Esophagus muscularis mucosa (tissue), 4 donors: ENCODE measurements around the gene CNTNAP2. TPM values are rescaled to one million over a fixed set of nuclear protein-coding genes. Genes with fewer than 3 reads are reported as not detected.

Experiments used
- DNase-seq: peaks from one replicate; pipeline ENCODE4 v3.0.0-alpha.2; 2017; ENCODE audit errors: extremely low spot score
- H3K27ac ChIP-seq, 4 donors: fragments of 200-600 bp; sonication (generic); replicated peaks in 1 of 4; 1 replicate in 3 of 4; 2 replicates in 1 of 4; pipeline ENCODE4 v1.5.1; 2016 to 2019; ENCODE audit warnings: mild to moderate bottlenecking in 1 of 4
- H3K27me3 ChIP-seq, 4 donors: fragments of 200-600 bp; sonication (generic); one replicate each; pipeline versions ENCODE4 v1.5.1 to v1.6.0; 2016 to 2019
- H3K36me3 ChIP-seq, 4 donors: fragments of 200-600 bp; sonication (generic); one replicate each; pipeline ENCODE4 v1.5.1; 2016 to 2019
- H3K4me1 ChIP-seq, 4 donors: fragments of 200-600 bp; sonication (generic); one replicate each; pipeline ENCODE4 v1.5.1; 2016 to 2019
- H3K4me3 ChIP-seq, 4 donors: fragments of 200-600 bp; sonication (generic); 1 replicate in 2 of 4; 2 replicates in 2 of 4; pipeline ENCODE4 v1.5.1; 2016 to 2019; ENCODE audit warnings: mild to moderate bottlenecking in 4 of 4, moderate library complexity in 1 of 4
- H3K9me3 ChIP-seq, 4 donors: fragments of 200-600 bp; sonication (generic); 1 replicate in 3 of 4; 2 replicates in 1 of 4; pipeline ENCODE4 v1.5.1; 2016 to 2019
- EP300 ChIP-seq: sonication (generic); formaldehyde crosslinking; IDR thresholded peaks from one replicate; pipeline ENCODE4 v1.6.1; 2017; ENCODE audit warnings: antibody characterized with exemption
- POLR2A ChIP-seq: fragments of 450-650 bp; IDR thresholded peaks from one replicate; pipeline ENCODE4 v1.6.1; 2017; ENCODE audit warnings: antibody characterized with exemption, moderate library complexity, mild to moderate bottlenecking, low read depth
- POLR2AphosphoS5 ChIP-seq, 2 donors: sonication (generic); formaldehyde crosslinking; IDR thresholded peaks; one replicate each; pipeline ENCODE4 v1.6.1; 2017; ENCODE audit warnings: antibody characterized with exemption in 2 of 2
- WGBS: methylation state at CpG from one replicate; pipeline ENCODE4 v1.1.5; 2018; 5-methylcytosine and 5-hydroxymethylcytosine counted together
- intact Hi-C: fragments of 100-400 bp; cut with DNase I; formaldehyde crosslinking; loops from one replicate; pipeline ENCODE4 v1.15.1; 2023
- total RNA-seq, 4 donors: library from RNA; depleted of rRNA; stranded (reverse); fragments of >200 nt; gene quantifications; one replicate each; pipeline versions ENCODE4 v1.1.0 to v1.2.1, GENCODE V29; 2016
- TF ChIP-seq, protein P1 (sequence below), 3 experiments: fragments of 200-600 bp in 2 of 3; fragments of 450-650 bp in 1 of 3; sonication (generic) in 2 of 3; IDR thresholded peaks; one replicate each; pipeline ENCODE4 v1.5.1; 2017 to 2019; ENCODE audit warnings: antibody characterized with exemption in 3 of 3, mild to moderate bottlenecking in 2 of 3, moderate library complexity in 1 of 3

Gene CNTNAP2
- total RNA-seq, 4 donors from 2014 or later, result 1.2 to 2.9 (median 1.9) TPM

DNA sequence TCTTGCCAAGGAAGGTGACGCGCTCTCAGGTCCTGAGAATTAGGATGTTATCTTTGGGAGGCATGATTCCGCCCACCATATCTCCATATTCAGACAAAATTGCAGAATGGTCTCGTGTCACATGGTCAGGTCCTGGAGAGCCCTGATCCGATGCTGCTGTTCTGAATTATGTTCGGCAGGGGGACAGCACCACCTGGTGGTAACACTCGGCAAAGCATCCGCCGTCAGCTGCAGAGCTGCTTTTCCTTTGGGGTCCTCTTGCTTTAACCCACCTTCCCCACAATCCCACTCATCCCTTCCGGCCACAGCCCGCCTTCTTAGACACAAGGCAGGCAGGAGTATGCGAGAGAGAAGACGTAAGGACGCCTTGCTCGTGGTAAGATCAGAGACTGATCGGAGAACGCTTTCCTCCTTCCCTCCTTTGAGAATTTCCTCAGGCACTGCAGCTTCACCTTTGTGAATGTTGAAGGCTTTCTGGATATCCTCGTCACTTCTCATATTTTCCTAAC is 2146.2 kb downstream of the CNTNAP2 start:
- WGBS, result 11% methylated on average over 15 of the region's 18 CpGs
- intact Hi-C loops, result no loop called here
- peak; percentile 94 for DNase-seq
- H3K27me3 ChIP-seq, result no peaks in the 10 kb centered on the region
- H3K36me3 ChIP-seq, result no peaks in the 10 kb centered on the region
- H3K9me3 ChIP-seq, result no peaks in the 10 kb centered on the region
- peaks cover 0 to 26% (median 21%) of the 10 kb centered on the region in 4 donors for H3K4me1 ChIP-seq
- no peak overlapping the region for H3K27ac ChIP-seq
- peak overlapping the region in 2 of 4 donors; percentile 7 to 36 for H3K4me3 ChIP-seq
- TF ChIP-seq POLR2A, result no peak
- peak in 1 of 2 donors; percentile 50 for TF ChIP-seq POLR2AphosphoS5 (IDR thresholded peaks at IDR 0.05)
- TF ChIP-seq, protein P1, sequence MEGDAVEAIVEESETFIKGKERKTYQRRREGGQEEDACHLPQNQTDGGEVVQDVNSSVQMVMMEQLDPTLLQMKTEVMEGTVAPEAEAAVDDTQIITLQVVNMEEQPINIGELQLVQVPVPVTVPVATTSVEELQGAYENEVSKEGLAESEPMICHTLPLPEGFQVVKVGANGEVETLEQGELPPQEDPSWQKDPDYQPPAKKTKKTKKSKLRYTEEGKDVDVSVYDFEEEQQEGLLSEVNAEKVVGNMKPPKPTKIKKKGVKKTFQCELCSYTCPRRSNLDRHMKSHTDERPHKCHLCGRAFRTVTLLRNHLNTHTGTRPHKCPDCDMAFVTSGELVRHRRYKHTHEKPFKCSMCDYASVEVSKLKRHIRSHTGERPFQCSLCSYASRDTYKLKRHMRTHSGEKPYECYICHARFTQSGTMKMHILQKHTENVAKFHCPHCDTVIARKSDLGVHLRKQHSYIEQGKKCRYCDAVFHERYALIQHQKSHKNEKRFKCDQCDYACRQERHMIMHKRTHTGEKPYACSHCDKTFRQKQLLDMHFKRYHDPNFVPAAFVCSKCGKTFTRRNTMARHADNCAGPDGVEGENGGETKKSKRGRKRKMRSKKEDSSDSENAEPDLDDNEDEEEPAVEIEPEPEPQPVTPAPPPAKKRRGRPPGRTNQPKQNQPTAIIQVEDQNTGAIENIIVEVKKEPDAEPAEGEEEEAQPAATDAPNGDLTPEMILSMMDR (IDR thresholded peaks at IDR 0.05), result peak; percentile 82 to 96 (median 92)

DNA sequence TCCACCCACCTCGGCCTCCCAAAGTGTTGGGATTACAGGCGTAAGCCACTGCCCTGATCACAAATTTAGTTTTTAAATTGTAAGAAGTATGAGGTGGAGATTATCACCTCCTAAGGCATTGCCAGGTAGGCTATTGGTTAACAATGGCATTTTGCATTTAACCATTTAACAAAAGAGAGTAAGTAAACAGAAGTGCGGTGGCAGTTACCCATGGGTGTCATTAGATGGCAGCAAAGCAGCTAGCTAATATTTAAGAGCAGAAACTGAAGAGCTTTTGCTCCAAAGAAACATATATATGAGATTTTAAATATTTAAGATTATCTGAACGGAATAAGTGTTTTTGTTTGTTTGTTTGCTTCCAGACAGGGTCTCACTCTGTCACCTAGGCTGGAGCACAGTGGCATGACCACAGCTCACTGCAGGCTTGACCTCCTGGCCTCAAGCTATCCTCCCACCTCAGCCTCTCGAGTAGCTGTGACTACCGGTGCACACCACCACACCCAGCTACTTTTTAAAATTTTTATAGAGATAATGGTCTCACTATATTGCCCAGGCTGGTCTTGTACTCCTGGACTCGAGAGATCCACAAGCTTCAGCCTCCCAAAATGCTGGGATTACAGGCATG is 2148.4 kb downstream of the CNTNAP2 start:
- 65% methylated on average over 7 of the region's 7 CpGs for WGBS
- no peak overlapping the region for H3K4me3 ChIP-seq
- DNase-seq, result no peak
- peaks cover 0 to 26% (median 20%) of the 10 kb centered on the region in 4 donors for H3K4me1 ChIP-seq
- H3K27me3 ChIP-seq, result no peaks in the 10 kb centered on the region
- TF ChIP-seq POLR2AphosphoS5 (IDR thresholded peaks at IDR 0.05), result no peak
- TF ChIP-seq, protein P1 (IDR thresholded peaks at IDR 0.05), result peak; percentile 53 to 65 (median 53)
- no peak for TF ChIP-seq EP300
- no peak for TF ChIP-seq POLR2A
- no peaks in the 10 kb centered on the region for H3K9me3 ChIP-seq
- intact Hi-C loops, result no loop called here
- H3K36me3 ChIP-seq, result no peaks in the 10 kb centered on the region
- no peak overlapping the region for H3K27ac ChIP-seq

DNA sequence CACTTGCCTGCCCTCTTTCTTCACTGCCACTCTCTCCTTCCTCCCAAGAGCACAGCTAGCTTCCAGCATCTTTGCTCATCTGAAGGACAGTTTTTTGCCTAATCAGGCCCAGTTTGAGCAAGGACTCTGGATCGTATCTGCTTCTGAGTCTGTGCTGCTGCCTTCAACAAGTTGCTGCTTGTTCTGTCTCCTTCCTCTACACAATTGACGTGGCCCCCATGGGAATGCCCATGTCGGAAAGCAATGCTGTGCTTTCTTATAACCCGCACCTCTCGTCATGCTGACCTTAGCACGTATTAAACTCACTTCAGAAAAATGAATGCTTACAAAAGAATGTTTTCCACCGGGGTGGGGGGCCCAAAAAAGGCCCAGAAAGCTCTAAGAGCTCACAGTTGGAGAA is 2149.3 kb downstream of the CNTNAP2 start:
- TF ChIP-seq POLR2AphosphoS5 (IDR thresholded peaks at IDR 0.05) (no peak), EP300 (no peak), POLR2A (no peak)
- TF ChIP-seq, protein P1 (IDR thresholded peaks at IDR 0.05), result no peak
- H3K27ac ChIP-seq, result no peak overlapping the region
- intact Hi-C loops, result no loop called here
- WGBS, result 77% methylated on average over 7 of the region's 7 CpGs
- H3K9me3 ChIP-seq, result no peaks in the 10 kb centered on the region
- peaks cover 0 to 18% (median 12%) of the 10 kb centered on the region in 4 donors for H3K4me1 ChIP-seq
- no peak for DNase-seq
- no peak overlapping the region for H3K4me3 ChIP-seq
- no peaks in the 10 kb centered on the region for H3K27me3 ChIP-seq
- H3K36me3 ChIP-seq, result no peaks in the 10 kb centered on the region

DNA sequence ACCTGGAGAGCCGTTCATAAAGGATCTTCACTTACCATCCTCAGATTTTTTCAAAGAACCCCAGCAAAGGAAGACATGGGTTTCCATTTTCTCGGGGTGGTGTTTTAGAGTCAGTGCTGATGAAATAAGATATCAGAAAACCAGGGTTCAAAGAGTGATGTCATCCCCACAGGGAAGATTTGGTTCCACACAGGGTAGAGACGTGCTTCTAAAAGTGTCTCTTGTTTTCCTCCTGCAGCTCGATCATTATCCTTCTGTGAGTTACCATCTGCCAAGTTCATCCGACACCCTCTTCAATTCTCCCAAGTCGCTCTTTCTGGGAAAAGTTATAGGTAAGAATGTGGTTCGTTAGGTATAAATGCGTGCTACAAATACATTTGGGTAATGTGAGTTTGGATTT is 2150.2 kb downstream of the CNTNAP2 start:
- 89% methylated on average over 8 of the region's 8 CpGs for WGBS
- DNase-seq, result no peak
- intact Hi-C loops, result no loop called here
- Histone ChIP-seq H3K27ac (no peak overlapping the region), H3K4me3 (no peak overlapping the region), H3K36me3 (no peaks in the 10 kb centered on the region), H3K27me3 (no peaks in the 10 kb centered on the region), H3K9me3 (no peaks in the 10 kb centered on the region), H3K4me1 (peaks cover 0 to 13% (median 8%) of the 10 kb centered on the region in 4 donors)
- no peak for TF ChIP-seq POLR2AphosphoS5 (IDR thresholded peaks at IDR 0.05)
- TF ChIP-seq EP300, result no peak
- TF ChIP-seq POLR2A, result no peak
- TF ChIP-seq, protein P1 (IDR thresholded peaks at IDR 0.05), result no peak
